Hippocampal formation (tissue), 2 donors: ENCODE results near the gene MAP9.
"Not testable (repeated sequence)": the region's sequence is repeated elsewhere in the genome, so short reads cannot be mapped to it uniquely, and the experiment has no call there.

ENCODE experiments used
- DNase-seq, 2 donors: peaks; one replicate each; lab custom pipeline; 2025; lab: John Stamatoyannopoulos, UW

The MAP9 gene

GRCh38 chr4:155376387-155377268 lies at the start of gene MAP9:
Gene MAP9 (minus strand): TSS chr4:155376965. CDS start chr4:155375850, 1,115 bp downstream.
- peak; percentile 85 to 91 for DNase-seq

GRCh38 chr4:155424778-155425177 lies 48.0 kb upstream of the MAP9 start:
- not testable (repeated sequence) for DNase-seq

- DNase-seq = no peak
Measured at GRCh38 chr4:155423671-155424070, 46.9 kb upstream of the MAP9 start.

- DNase-seq = no peak
Measured at GRCh38 chr4:155419266-155419665, 42.5 kb upstream of the MAP9 start.

GRCh38 chr4:155415662-155416061 lies 38.9 kb upstream of the MAP9 start:
- DNase-seq = no peak

- no peak for DNase-seq
Measured at GRCh38 chr4:155413451-155413850, 36.7 kb upstream of the MAP9 start.

GRCh38 chr4:155411546-155411945 lies 34.8 kb upstream of the MAP9 start:
- DNase-seq = no peak

- DNase-seq = no peak
Measured at GRCh38 chr4:155408796-155409195, 32.0 kb upstream of the MAP9 start.

GRCh38 chr4:155407480-155407879 lies 30.7 kb upstream of the MAP9 start:
- no peak for DNase-seq

GRCh38 chr4:155405059-155405458 lies 28.3 kb upstream of the MAP9 start:
- DNase-seq = no peak

- peak in 1 of 2 donors; percentile 60 for DNase-seq
Measured at GRCh38 chr4:155403886-155404285, 27.1 kb upstream of the MAP9 start.

GRCh38 chr4:155402941-155403340 lies 26.2 kb upstream of the MAP9 start:
- no peak for DNase-seq

GRCh38 chr4:155400893-155401292 lies 24.1 kb upstream of the MAP9 start:
- no peak for DNase-seq

GRCh38 chr4:155399974-155400697 lies 23.4 kb upstream of the MAP9 start:
- no peak for DNase-seq

GRCh38 chr4:155392481-155393184 lies 15.9 kb upstream of the MAP9 start:
- DNase-seq = no peak

GRCh38 chr4:155391932-155392331 lies 15.2 kb upstream of the MAP9 start:
- no peak for DNase-seq

- DNase-seq = no peak
Measured at GRCh38 chr4:155388162-155388561, 11.4 kb upstream of the MAP9 start.

GRCh38 chr4:155383541-155383940 lies 6.8 kb upstream of the MAP9 start:
- DNase-seq = no peak

GRCh38 chr4:155377276-155377675 lies 511 bp upstream of the MAP9 start:
- no peak for DNase-seq

GRCh38 chr4:155371432-155372043 lies 5.2 kb downstream of the MAP9 start:
- DNase-seq = peak in 1 of 2 donors; percentile 4

- DNase-seq = no peak
Measured at GRCh38 chr4:155367608-155368007, 9.2 kb downstream of the MAP9 start.
